Lower lobe of right lung (tissue), 2 donors: ENCODE results near the gene HIC1. TPM values are rescaled to one million over a fixed set of nuclear protein-coding genes. Genes with fewer than 3 reads are reported as not detected.

Experiments used
- ATAC-seq, 2 donors: fragments of 200-7000 bp; cut with Tn5 transposase; one replicate each; pipeline ENCODE4 v1.9.1; 2020 to 2022; ENCODE audit warnings: mild to moderate bottlenecking in 2 of 2, moderate library complexity in 2 of 2
- DNase-seq: peaks from one replicate; pipeline ENCODE4 v3.0.0-alpha.2; 2020
- H3K27ac ChIP-seq: fragments of 200-600 bp; one replicate; pipeline ENCODE4 v1.8.0; 2022
- H3K27me3 ChIP-seq: fragments of 200-600 bp; one replicate; pipeline ENCODE4 v1.8.0; 2022; ENCODE audit warnings: low read depth
- H3K36me3 ChIP-seq: fragments of 200-600 bp; one replicate; pipeline ENCODE4 v1.8.0; 2022; ENCODE audit warnings: mild to moderate bottlenecking
- H3K4me1 ChIP-seq: fragments of 200-600 bp; one replicate; pipeline ENCODE4 v1.8.0; 2022
- H3K4me3 ChIP-seq: fragments of 200-600 bp; one replicate; pipeline ENCODE4 v1.8.0; 2022; ENCODE audit warnings: mild to moderate bottlenecking
- H3K9me3 ChIP-seq: fragments of 200-600 bp; one replicate; pipeline ENCODE4 v1.8.0; 2022
- intact Hi-C: fragments of 100-400 bp; cut with DNase I; formaldehyde crosslinking; loops from one replicate; pipeline ENCODE4 v1.11.0; 2022
- microRNA-seq: library from miRNA; unstranded; fragments of <30 nt; microRNA quantifications from one replicate; pipeline ENCODE4 v1.2.0, GENCODE V29; 2020; ENCODE audit warnings: borderline number of aligned reads
- total RNA-seq: library from RNA; stranded (reverse); fragmentation: NEBNext Ultra II Directional; extraction: Animal tissue kit (Norgen Biotek cat#: 25700); gene quantifications from one replicate; pipeline ENCODE4 v1.2.1, GENCODE V29; 2021
- TF ChIP-seq, protein P1 (sequence below): fragments of 200-600 bp; IDR thresholded peaks from one replicate; pipeline ENCODE4 v1.8.0; 2022; ENCODE audit warnings: antibody characterized with exemption, mild to moderate bottlenecking
- donor health status: DM: no; HTN: yes; CAD: no; lungs with severe emphysema.

The HIC1 gene
- total RNA-seq, 1 donor from 2014 or later: 20.6 TPM

DNA sequence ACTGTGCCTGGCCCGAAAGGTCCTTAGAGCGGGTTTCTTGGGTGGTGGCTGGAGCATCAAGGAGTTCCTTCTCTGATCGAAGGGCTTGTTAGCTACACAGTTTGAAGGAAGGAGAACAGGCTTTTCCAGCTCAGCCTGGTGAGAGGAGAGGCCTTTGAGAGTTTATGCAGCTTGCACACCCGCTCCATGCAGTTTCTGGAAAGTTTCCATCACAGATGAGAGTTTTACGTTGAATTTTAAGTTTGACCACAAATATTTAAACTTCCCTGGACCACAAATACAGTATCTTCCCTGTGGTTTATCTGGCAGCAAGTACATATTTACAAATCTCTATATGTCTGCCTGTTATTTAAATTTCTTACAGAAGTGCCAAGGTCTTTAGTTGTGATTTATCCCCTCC is 56.8 kb downstream of the HIC1 start:
- no peaks in the 10 kb centered on the region for H3K9me3 ChIP-seq
- intact Hi-C loops: no loop called here
- ATAC-seq (peak; percentile 82 to 85), DNase-seq (no peak)
- no peaks in the 10 kb centered on the region for H3K27me3 ChIP-seq
- H3K27ac ChIP-seq: no peak overlapping the region
- H3K4me1 ChIP-seq: peaks cover 11% of the 10 kb centered on the region
- TF ChIP-seq, protein P1, sequence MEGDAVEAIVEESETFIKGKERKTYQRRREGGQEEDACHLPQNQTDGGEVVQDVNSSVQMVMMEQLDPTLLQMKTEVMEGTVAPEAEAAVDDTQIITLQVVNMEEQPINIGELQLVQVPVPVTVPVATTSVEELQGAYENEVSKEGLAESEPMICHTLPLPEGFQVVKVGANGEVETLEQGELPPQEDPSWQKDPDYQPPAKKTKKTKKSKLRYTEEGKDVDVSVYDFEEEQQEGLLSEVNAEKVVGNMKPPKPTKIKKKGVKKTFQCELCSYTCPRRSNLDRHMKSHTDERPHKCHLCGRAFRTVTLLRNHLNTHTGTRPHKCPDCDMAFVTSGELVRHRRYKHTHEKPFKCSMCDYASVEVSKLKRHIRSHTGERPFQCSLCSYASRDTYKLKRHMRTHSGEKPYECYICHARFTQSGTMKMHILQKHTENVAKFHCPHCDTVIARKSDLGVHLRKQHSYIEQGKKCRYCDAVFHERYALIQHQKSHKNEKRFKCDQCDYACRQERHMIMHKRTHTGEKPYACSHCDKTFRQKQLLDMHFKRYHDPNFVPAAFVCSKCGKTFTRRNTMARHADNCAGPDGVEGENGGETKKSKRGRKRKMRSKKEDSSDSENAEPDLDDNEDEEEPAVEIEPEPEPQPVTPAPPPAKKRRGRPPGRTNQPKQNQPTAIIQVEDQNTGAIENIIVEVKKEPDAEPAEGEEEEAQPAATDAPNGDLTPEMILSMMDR: no peak
- no peaks in the 10 kb centered on the region for H3K36me3 ChIP-seq
- no peak overlapping the region for H3K4me3 ChIP-seq

Small RNA genes lying within 50 kb of the gene (microRNA-seq; reads per million reads assigned to microRNA genes)
- 372 reads per million, percentile 70 among the genes with 10 or more reads in this experiment for gene MIR132
- gene MIR212: 14.6 reads per million, percentile 23 among the genes with 10 or more reads in this experiment

Other genes starting within 250 kb of the HIC1 start
- 21.9 TPM for gene SMYD4, start 225.2 kb upstream of the HIC1 start, total RNA-seq
- gene RPA1, start 225.1 kb upstream of the HIC1 start, total RNA-seq: 67.1 TPM
- 5.8 TPM for gene RTN4RL1, start 29.8 kb upstream of the HIC1 start, total RNA-seq
- 38.0 TPM for gene DPH1, start 24.9 kb upstream of the HIC1 start, total RNA-seq
- gene OVCA2, start 13.1 kb upstream of the HIC1 start, total RNA-seq: 20.3 TPM
- gene SMG6, start 248.7 kb downstream of the HIC1 start, total RNA-seq: 33.8 TPM
- 12.2 TPM for gene SRR, start 248.8 kb downstream of the HIC1 start, total RNA-seq